ENCODE results near the gene C1orf159.
"Not testable (repeated sequence)": the region's sequence is repeated elsewhere in the genome, so short reads cannot be mapped to it uniquely, and the experiment has no call there.

C1orf159 gene

DNA sequence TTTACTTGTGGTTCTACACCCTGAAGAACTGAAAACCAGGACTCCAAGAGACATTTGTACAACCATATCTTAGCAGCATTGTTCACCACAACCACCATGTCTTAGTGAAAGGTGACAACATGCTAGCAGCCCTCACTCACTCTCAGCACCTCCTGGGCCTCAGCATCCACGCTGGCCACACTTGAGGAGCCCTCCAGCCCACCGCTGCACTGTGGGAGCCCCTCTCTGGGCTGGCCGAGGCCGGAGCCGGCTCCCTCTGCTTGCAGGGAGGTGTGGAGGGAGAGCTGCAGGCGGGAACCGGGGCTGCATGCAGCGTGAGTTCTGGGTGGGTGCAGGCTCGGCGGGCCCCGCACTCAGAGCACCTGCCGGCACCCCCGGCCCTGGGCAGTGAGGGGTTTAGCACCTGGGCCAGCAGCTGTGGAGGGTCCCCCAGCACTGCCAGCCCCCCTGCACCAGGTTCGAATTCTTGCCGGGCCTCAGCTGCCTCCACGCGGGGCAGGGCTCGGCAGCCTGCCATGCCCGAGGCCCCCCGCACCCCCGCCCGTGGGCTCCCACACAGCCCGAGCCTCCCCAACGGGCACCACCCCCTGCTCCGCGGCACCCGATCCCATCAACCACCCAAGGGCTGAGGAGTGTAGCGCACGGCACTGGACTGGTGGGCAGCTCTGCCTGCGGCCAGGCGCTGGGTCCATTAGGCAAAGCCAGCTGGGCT lies 9.2 kb downstream of the C1orf159 start:
- H3K4me2 ChIP-seq (ENCODE audit: low read length) = no peak overlapping the region
- H3K27me3 ChIP-seq (ENCODE audit: low read depth, low read length) = no peaks in the 10 kb centered on the region
- H3K4me1 ChIP-seq (ENCODE audit: low read length) = no peaks in the 10 kb centered on the region
- no peaks in the 10 kb centered on the region for H3K9me3 ChIP-seq (ENCODE audit: insufficient read depth, low read length)
- H3K27ac ChIP-seq (ENCODE audit: low read length) = no peak overlapping the region
- H3K4me3 ChIP-seq (ENCODE audit: low read length) = no peak overlapping the region
- H3K36me3 ChIP-seq (replicated peaks; ENCODE audit: low read depth, low read length) = peaks cover 10% of the 10 kb centered on the region
- no peak overlapping the region for H3K9ac ChIP-seq (ENCODE audit: low read length)
- H2AFZ ChIP-seq (ENCODE audit: low read depth, low read length) = no peak overlapping the region
- TF ChIP-seq CTCF (IDR thresholded peaks at IDR 0.05; ENCODE audit: low read depth, low read length) = no peak
- TF ChIP-seq EZH2phosphoT487 (IDR thresholded peaks at IDR 0.05; ENCODE audit: low read depth) = no peak
- H4K20me1 ChIP-seq (ENCODE audit: insufficient read depth, low read length) = no peaks in the 10 kb centered on the region; the same call in 1 of the 2 replicates
- peaks cover 39% of the 10 kb centered on the region for H3K79me2 ChIP-seq (ENCODE audit: low read length)

DNA sequence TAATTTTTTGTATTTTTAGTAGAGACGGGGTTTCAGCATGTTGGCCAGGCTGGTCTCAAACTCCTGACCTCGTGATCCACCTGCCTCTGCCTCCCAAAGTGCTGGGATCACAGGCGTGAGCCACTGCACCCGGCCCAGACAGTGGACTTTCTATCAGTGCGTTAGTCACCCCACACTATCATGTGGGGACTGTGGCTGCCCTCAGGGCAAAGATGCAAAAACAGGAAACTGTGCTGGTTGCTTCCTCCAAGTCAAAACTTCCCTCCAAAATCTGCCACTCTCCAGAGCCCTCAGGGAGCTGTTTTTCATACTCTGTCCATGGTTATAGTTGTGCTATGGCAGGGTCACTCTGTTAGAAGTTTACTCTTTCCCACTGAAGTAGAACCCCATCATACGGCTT lies 11.7 kb downstream of the C1orf159 start:
- not testable (repeated sequence) for H3K4me2 ChIP-seq (ENCODE audit: low read length); H3K4me3 ChIP-seq (ENCODE audit: low read length); H4K20me1 ChIP-seq (ENCODE audit: insufficient read depth, low read length); H2AFZ ChIP-seq (ENCODE audit: low read depth, low read length); H3K4me1 ChIP-seq (ENCODE audit: low read length); H3K9ac ChIP-seq (ENCODE audit: low read length); H3K27me3 ChIP-seq (ENCODE audit: low read depth, low read length); H3K27ac ChIP-seq (ENCODE audit: low read length)
- Histone ChIP-seq H3K79me2 (ENCODE audit: low read length) (peaks cover 22% of the 10 kb centered on the region), H3K36me3 (replicated peaks; ENCODE audit: low read depth, low read length) (peaks cover 17% of the 10 kb centered on the region), H3K9me3 (ENCODE audit: insufficient read depth, low read length) (peaks cover 13% of the 10 kb centered on the region; the same call in 1 of the 2 replicates)

DNA sequence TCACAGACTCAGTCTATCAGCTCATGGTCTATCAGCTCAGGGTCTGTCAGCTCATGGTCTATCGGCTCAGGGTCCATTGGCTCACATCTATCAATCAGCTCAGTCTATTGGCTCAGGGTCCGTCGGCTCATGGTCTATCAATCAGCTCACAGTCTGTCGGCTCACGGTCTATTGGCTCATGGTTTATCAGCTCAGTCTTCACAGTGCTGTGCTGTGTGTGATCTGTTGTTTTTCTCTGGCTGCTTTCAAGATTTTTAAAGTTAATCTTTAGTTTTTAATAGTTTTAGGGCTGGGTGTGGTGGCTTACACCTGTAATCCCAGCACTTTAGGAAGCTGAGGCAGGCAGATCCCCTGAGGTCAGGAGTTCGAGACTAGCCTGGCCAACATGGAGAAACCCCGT lies 14.4 kb downstream of the C1orf159 start:
- H3K27ac ChIP-seq (ENCODE audit: low read length) = no peak overlapping the region
- peaks cover 13% of the 10 kb centered on the region; the same call in 1 of the 2 replicates for H3K9me3 ChIP-seq (ENCODE audit: insufficient read depth, low read length)
- peaks cover 10% of the 10 kb centered on the region for H3K79me2 ChIP-seq (ENCODE audit: low read length)
- no peak overlapping the region for H2AFZ ChIP-seq (ENCODE audit: low read depth, low read length)
- H3K9ac ChIP-seq (ENCODE audit: low read length) = no peak overlapping the region
- no peaks in the 10 kb centered on the region for H3K4me1 ChIP-seq (ENCODE audit: low read length)
- H3K4me2 ChIP-seq (ENCODE audit: low read length) = no peak overlapping the region
- no peak for TF ChIP-seq EZH2phosphoT487 (IDR thresholded peaks at IDR 0.05; ENCODE audit: low read depth)
- TF ChIP-seq CTCF (IDR thresholded peaks at IDR 0.05; ENCODE audit: low read depth, low read length) = no peak
- H4K20me1 ChIP-seq (ENCODE audit: insufficient read depth, low read length) = no peaks in the 10 kb centered on the region
- H3K27me3 ChIP-seq (ENCODE audit: low read depth, low read length) = no peaks in the 10 kb centered on the region
- H3K4me3 ChIP-seq (ENCODE audit: low read length) = no peak overlapping the region
- peaks cover 17% of the 10 kb centered on the region for H3K36me3 ChIP-seq (replicated peaks; ENCODE audit: low read depth, low read length)

GRCh38 chr1:1100296-1100695 lies 15.6 kb downstream of the C1orf159 start:
- peaks cover 13% of the 10 kb centered on the region; the same call in 1 of the 2 replicates for H3K9me3 ChIP-seq (ENCODE audit: insufficient read depth, low read length)
- no peak overlapping the region for H2AFZ ChIP-seq (ENCODE audit: low read depth, low read length)
- H3K27me3 ChIP-seq (ENCODE audit: low read depth, low read length) = no peaks in the 10 kb centered on the region
- H3K79me2 ChIP-seq (ENCODE audit: low read length) = 0 out of 2 replicates have a peak, but pooled peaks cover 3% of the 10 kb centered on the region
- H3K4me2 ChIP-seq (ENCODE audit: low read length) = no peak overlapping the region
- no peak overlapping the region for H3K27ac ChIP-seq (ENCODE audit: low read length)
- TF ChIP-seq EZH2phosphoT487 (IDR thresholded peaks at IDR 0.05; ENCODE audit: low read depth) = no peak
- no peak for TF ChIP-seq CTCF (IDR thresholded peaks at IDR 0.05; ENCODE audit: low read depth, low read length)
- H3K9ac ChIP-seq (ENCODE audit: low read length) = no peak overlapping the region
- H4K20me1 ChIP-seq (ENCODE audit: insufficient read depth, low read length) = no peaks in the 10 kb centered on the region
- peaks cover 11% of the 10 kb centered on the region for H3K36me3 ChIP-seq (replicated peaks; ENCODE audit: low read depth, low read length)
- H3K4me1 ChIP-seq (ENCODE audit: low read length) = no peaks in the 10 kb centered on the region
- H3K4me3 ChIP-seq (ENCODE audit: low read length) = no peak overlapping the region
